CD4-positive, alpha-beta T cell treated with Interleukin-21 for 1 hour (primary cell): ENCODE data around the gene GAB3.
A peak's percentile ranks its signal among the peaks of the same experiment; 100 is the strongest.
"Not testable (repeated sequence)": the region's sequence is repeated elsewhere in the genome, so short reads cannot be mapped to it uniquely, and the experiment has no call there.

ENCODE experiments used
- DNase-seq: peaks from one replicate; pipeline ENCODE4 v3.0.0-alpha.2; 2020

GAB3 gene

GRCh38 chrX:154719132-154719675 is 31.7 kb downstream of the GAB3 start:
- peak; percentile 74 for DNase-seq

GRCh38 chrX:154718616-154719015 is 32.3 kb downstream of the GAB3 start:
- no peak for DNase-seq

GRCh38 chrX:154717824-154718223 is 33.1 kb downstream of the GAB3 start:
- peak; percentile 55 for DNase-seq

GRCh38 chrX:154715825-154716224 is 35.1 kb downstream of the GAB3 start:
- no peak for DNase-seq

- DNase-seq, result peak; percentile 71
Measured at GRCh38 chrX:154714925-154715324, 36.0 kb downstream of the GAB3 start.

GRCh38 chrX:154712781-154713740 is 37.8 kb downstream of the GAB3 start:
- DNase-seq, result peak; percentile 65

GRCh38 chrX:154711264-154711663 is 39.6 kb downstream of the GAB3 start:
- DNase-seq, result no peak

- DNase-seq, result no peak
Measured at GRCh38 chrX:154710309-154710708, 40.6 kb downstream of the GAB3 start.

GRCh38 chrX:154698630-154699248 is 52.1 kb downstream of the GAB3 start:
- DNase-seq, result no peak

- DNase-seq, result no peak
Measured at GRCh38 chrX:154696676-154697045, 54.2 kb downstream of the GAB3 start.

GRCh38 chrX:154695911-154696675 is 54.8 kb downstream of the GAB3 start:
- DNase-seq, result no peak

- DNase-seq, result no peak
Measured at GRCh38 chrX:154693394-154693793, 57.5 kb downstream of the GAB3 start.

GRCh38 chrX:154690438-154690837 is 60.4 kb downstream of the GAB3 start:
- not testable (repeated sequence) for DNase-seq

- not testable (repeated sequence) for DNase-seq
Measured at GRCh38 chrX:154672084-154672483, 78.8 kb downstream of the GAB3 start.

GRCh38 chrX:154670848-154671247 is 80.0 kb downstream of the GAB3 start:
- DNase-seq, result not testable (repeated sequence)

- DNase-seq, result no peak
Measured at GRCh38 chrX:154661899-154662298, 89.0 kb downstream of the GAB3 start.

- DNase-seq, result no peak
Measured at GRCh38 chrX:154661170-154661569, 89.7 kb downstream of the GAB3 start.

GRCh38 chrX:154660541-154660940 is 90.3 kb downstream of the GAB3 start:
- DNase-seq, result no peak

GRCh38 chrX:154658957-154659356 is 91.9 kb downstream of the GAB3 start:
- no peak for DNase-seq

GRCh38 chrX:154658187-154658586 is 92.7 kb downstream of the GAB3 start:
- no peak for DNase-seq

- no peak for DNase-seq
Measured at GRCh38 chrX:154657226-154657805, 93.6 kb downstream of the GAB3 start.

- DNase-seq, result no peak
Measured at GRCh38 chrX:154655786-154656185, 95.1 kb downstream of the GAB3 start.

- no peak for DNase-seq
Measured at GRCh38 chrX:154655346-154655745, 95.5 kb downstream of the GAB3 start.
